GM12878 (cell line): ENCODE measurements around the gene ARHGEF17. TPM values are rescaled to one million over a fixed set of nuclear protein-coding genes. Genes with fewer than 3 reads are reported as not detected.

ENCODE experiments used
- ATAC-seq: fragments of 200-7000 bp; cut with Tn5 transposase; 3 replicates; pipeline ENCODE4 v1.9.1; 2020; ENCODE audit warnings: mild to moderate bottlenecking, moderate library complexity
- BruUV-seq: library from RNA; stranded (reverse); fragments of 400-500 nt; replicated peaks from 2 replicates; lab custom pipeline; 2021; lab: Mats Ljungman, UMichigan
- CTCF ChIA-PET: fragments of 300-600 bp; sonication (Branson Sonifier 250); formaldehyde crosslinking; extraction: SDS; loops from one replicate; lab custom pipeline; 2021; ENCODE audit warnings: inconsistent platforms; lab: Yijun Ruan, JAX
- POLR2A ChIA-PET: fragments of 350-600 bp; formaldehyde crosslinking; extraction: SDS; loops from one replicate; lab custom pipeline; 2021; ENCODE audit warnings: inconsistent platforms; lab: Charles Lee
- RAD21 ChIA-PET: fragments of 300-600 bp; sonication (Branson Sonifier 250); formaldehyde crosslinking; loops from one replicate; lab custom pipeline; 2023; ENCODE audit warnings: antibody characterized with exemption; ENCODE audit not compliant: unreplicated experiment; lab: Charles Lee
- SMC1A ChIA-PET: fragments of 300-600 bp; sonication (Branson Sonifier 250); formaldehyde crosslinking; loops from one replicate; lab custom pipeline; 2023; ENCODE audit not compliant: unreplicated experiment, uncharacterized antibody; lab: Charles Lee
- DNase-seq: peaks from one replicate; pipeline ENCODE4 v3.0.0-alpha.2; 2011; ENCODE audit warnings: low read depth, low spot score
- FAIRE-seq: peaks from 3 replicates; lab custom pipeline; 2011; peaks lifted over from hg19 to GRCh38; lab: Jason Lieb, UNC
- H2AFZ ChIP-seq: 2 replicates; pipeline ENCODE4 v1.6.0; 2011; ENCODE audit warnings: low read depth, low read length, control low read depth; ENCODE audit not compliant: control insufficient read depth
- H3K27ac ChIP-seq: 2 replicates; pipeline ENCODE4 v1.5.1; 2011; ENCODE audit warnings: control low read depth; ENCODE audit not compliant: control insufficient read depth, insufficient read depth
- H3K27me3 ChIP-seq, 2 experiments: replicated peaks in 1 of 2; 2 replicates each; pipeline versions ENCODE4 v1.6.0 to v1.6.1; 2011; ENCODE audit warnings: low read length in 1 of 2; ENCODE audit not compliant: control insufficient read depth in 2 of 2, insufficient read depth in 2 of 2
- H3K36me3 ChIP-seq, 2 experiments: 2 replicates each; pipeline ENCODE4 v1.5.1; 2011; ENCODE audit warnings: low read length in 1 of 2; ENCODE audit not compliant: control insufficient read depth in 2 of 2, insufficient read depth in 2 of 2
- H3K4me1 ChIP-seq: 2 replicates; pipeline ENCODE4 v1.6.1; 2011; ENCODE audit warnings: mild to moderate bottlenecking, low read length, moderate library complexity, mixed read lengths; ENCODE audit not compliant: control insufficient read depth, insufficient read depth
- H3K4me2 ChIP-seq: 2 replicates; pipeline ENCODE4 v1.6.0; 2011; ENCODE audit warnings: control low read depth; ENCODE audit not compliant: control insufficient read depth, insufficient read depth
- H3K4me3 ChIP-seq: fragments of 200-600 bp; sonication (generic); 2 replicates; pipeline ENCODE4 v1.5.1; 2016
- H3K79me2 ChIP-seq: 2 replicates; pipeline ENCODE4 v1.6.0; 2011; ENCODE audit warnings: low read length; ENCODE audit not compliant: control insufficient read depth, insufficient read depth
- H3K9ac ChIP-seq: 2 replicates; pipeline ENCODE4 v1.8.0; 2011; ENCODE audit warnings: low read length, control low read depth, mixed read lengths; ENCODE audit not compliant: control insufficient read depth, insufficient read depth
- H3K9me3 ChIP-seq: replicated peaks from 3 replicates; pipeline ENCODE4 v1.5.1; 2011; ENCODE audit warnings: mild to moderate bottlenecking, low read length; ENCODE audit not compliant: control insufficient read depth, insufficient read depth
- H4K20me1 ChIP-seq: 2 replicates; pipeline ENCODE4 v1.6.0; 2011; ENCODE audit not compliant: control insufficient read depth, insufficient read depth
- DPF2 ChIP-seq: fragments of 450-650 bp; IDR thresholded peaks from 2 replicates; pipeline ENCODE4 v1.6.1; 2017; ENCODE audit warnings: mild to moderate bottlenecking
- HDAC2 ChIP-seq: fragments of 200-600 bp; sonication (generic); IDR thresholded peaks from 2 replicates; pipeline ENCODE4 v1.6.1; 2017
- IKZF1 ChIP-seq: fragments of 450-650 bp; conservative IDR thresholded peaks from 2 replicates; pipeline ENCODE4 v1.6.1; 2017; ENCODE audit warnings: antibody characterized with exemption, mild to moderate bottlenecking
- KDM1A ChIP-seq: fragments of 200-600 bp; sonication (generic); IDR thresholded peaks from 2 replicates; pipeline ENCODE4 v1.6.1; 2016; ENCODE audit warnings: borderline replicate concordance
- NBN ChIP-seq: fragments of 450-650 bp; IDR thresholded peaks from 2 replicates; pipeline ENCODE4 v1.6.1; 2016
- NFIC ChIP-seq: IDR thresholded peaks from 2 replicates; pipeline ENCODE4 v1.6.1; 2012; ENCODE audit warnings: low read depth, mild to moderate bottlenecking, inconsistent platforms, low read length, moderate library complexity
- ZNF217 ChIP-seq: fragments of 450-650 bp; IDR thresholded peaks from 2 replicates; pipeline ENCODE4 v1.6.1; 2017; ENCODE audit warnings: antibody characterized with exemption, mild to moderate bottlenecking
- WGBS: methylation state at CpG from one replicate; pipeline ENCODE4 v1.1.6; 2016; ENCODE audit warnings: low lambda C conversion rate; ENCODE audit not compliant: insufficient replicate concordance, insufficient coverage; ENCODE audit errors: missing lambda C conversion rate; 5-methylcytosine and 5-hydroxymethylcytosine counted together
- in situ Hi-C: fragments of 300-500 bp; cut with MboI; formaldehyde crosslinking; loops from 9 replicates; pipeline ENCODE4 v1.14.3; 2018; ENCODE audit warnings: mixed read lengths
- intact Hi-C: fragments of 100-400 bp; cut with micrococcal nuclease; formaldehyde crosslinking; loops from one replicate; pipeline ENCODE4 v1.14.2; 2022; ENCODE audit not compliant: unreplicated experiment
- polyA plus RNA-seq, 11 experiments: library from polyadenylated mRNA; depleted of rRNA in 4 of 11; unstranded in 6 of 11; stranded (reverse) in 5 of 11; fragments of >200 nt; fragmentation: Nextera tagmentation in 4 of 11; fragmentation: Illumina TruSeq in 1 of 11; extraction: Ambion mirVana in 4 of 11; extraction: Trizol in 1 of 11; gene quantifications; 1 replicate in 1 of 11; 2 replicates in 10 of 11; pipeline versions ENCODE4 v1.2.1 to v1.2.3, GENCODE V29; 2011 to 2016; ENCODE audit warnings: inconsistent platforms in 2 of 11, missing spikeins in 2 of 11, low read depth in 1 of 11
- total RNA-seq, 4 experiments: library from RNA; depleted of rRNA in 3 of 4; stranded (reverse); fragments of >200 nt in 3 of 4; fragmentation: Illumina TruSeq in 1 of 4; extraction: Trizol in 1 of 4; gene quantifications; 2 replicates each; pipeline versions ENCODE4 v1.2.1 to v1.2.3, GENCODE V29; 2013 to 2021
- TF ChIP-seq, protein P1 (sequence below): fragments of 450-650 bp; IDR thresholded peaks from 2 replicates; pipeline ENCODE4 v1.6.1; 2016; ENCODE audit warnings: mild to moderate bottlenecking
- TF ChIP-seq, protein P2 (sequence below): fragments of 450-650 bp; IDR thresholded peaks from 2 replicates; pipeline ENCODE4 v1.6.1; 2016; ENCODE audit warnings: mild to moderate bottlenecking, moderate library complexity, borderline replicate concordance

Gene ARHGEF17
- total and polyA plus RNA-seq, 10 of the 15 experiments (the other 5 are each of a cell fraction or from before 2014, with no cell fraction given), result 0.15 to 11.0 (median 1.7) TPM

DNA sequence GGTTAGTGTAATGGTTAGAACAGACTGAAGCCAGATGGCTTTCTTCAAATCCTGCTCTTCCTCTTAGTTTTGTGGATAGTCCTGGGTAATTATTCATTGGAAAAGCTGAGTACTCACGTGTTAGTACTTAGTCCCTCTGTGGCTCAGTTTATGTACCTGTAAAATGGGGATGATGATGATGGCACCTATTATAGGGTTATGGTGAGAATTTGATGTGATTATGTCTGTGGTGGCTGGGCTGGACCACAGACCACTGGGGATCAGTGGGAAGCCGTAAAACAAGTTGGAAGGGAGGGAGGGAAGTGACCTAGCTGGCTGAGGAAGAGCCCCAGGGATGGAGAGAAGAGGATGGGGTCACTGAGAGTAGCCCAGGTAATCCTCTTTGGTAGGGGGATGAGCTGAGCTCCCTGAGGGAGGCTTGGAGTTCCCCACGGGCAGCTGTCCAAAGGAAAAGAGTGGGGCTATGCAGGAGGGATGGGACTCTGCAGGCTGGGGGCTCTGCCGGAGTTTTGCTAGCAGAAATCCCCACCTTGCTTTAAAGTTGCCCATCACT, 19.8 kb downstream of the ARHGEF17 start:
- BruUV-seq, result no TSS peak
- in situ Hi-C loops (no loop called here), intact Hi-C loops (no loop called here)
- Histone ChIP-seq H3K4me3 (no peak overlapping the region; the same call in 1 of the 2 replicates), H3K9ac (0 out of 2 replicates have a peak overlapping the region, but pooled peaks have one; percentile 5), H3K4me2 (peak overlapping the region; percentile 1; the same call in 1 of the 2 replicates), H3K4me1 (peaks cover 58% of the 10 kb centered on the region), H3K27me3 (no peaks in the 10 kb centered on the region), H3K79me2 (no peaks in the 10 kb centered on the region), H3K36me3 (no peaks in the 10 kb centered on the region; a peak in 1 of 4 replicates), H3K9me3 (no peaks in the 10 kb centered on the region), H4K20me1 (no peaks in the 10 kb centered on the region), H2AFZ (no peak overlapping the region), H3K27ac (peak overlapping the region; percentile 99)
- DNase-seq (no peak), ATAC-seq (no peak), FAIRE-seq (no peak)
- RAD21 ChIA-PET, result interaction anchor here (0.5 to 10.5 kb wide), 13 partner anchors 14 to 553 kb away, joined by 3 to 115 read pairs (median 4); partner anchors contain the start of gene ARHGEF17
- 47% methylated on average over 4 of the region's 4 CpGs for WGBS
- POLR2A ChIA-PET, result interaction anchor here (0.5 to 6.3 kb wide), 10 partner anchors 7 to 598 kb away, joined by 3 to 78 read pairs (median 5); partner anchors contain the start of gene ARHGEF17
- 0 out of 2 replicates have a peak, but pooled peaks have one; percentile 5 for TF ChIP-seq DPF2
- 0 out of 2 replicates have a peak, but pooled peaks have one; percentile 10 for TF ChIP-seq KDM1A
- TF ChIP-seq ZNF217, result peak; percentile 91; the same call in 1 of the 2 replicates
- 0 out of 2 replicates have a peak, but pooled peaks have one; percentile 47 for TF ChIP-seq NBN
- TF ChIP-seq, protein P1, sequence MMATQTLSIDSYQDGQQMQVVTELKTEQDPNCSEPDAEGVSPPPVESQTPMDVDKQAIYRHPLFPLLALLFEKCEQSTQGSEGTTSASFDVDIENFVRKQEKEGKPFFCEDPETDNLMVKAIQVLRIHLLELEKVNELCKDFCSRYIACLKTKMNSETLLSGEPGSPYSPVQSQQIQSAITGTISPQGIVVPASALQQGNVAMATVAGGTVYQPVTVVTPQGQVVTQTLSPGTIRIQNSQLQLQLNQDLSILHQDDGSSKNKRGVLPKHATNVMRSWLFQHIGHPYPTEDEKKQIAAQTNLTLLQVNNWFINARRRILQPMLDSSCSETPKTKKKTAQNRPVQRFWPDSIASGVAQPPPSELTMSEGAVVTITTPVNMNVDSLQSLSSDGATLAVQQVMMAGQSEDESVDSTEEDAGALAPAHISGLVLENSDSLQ, result peak; percentile 26; the same call in 1 of the 2 replicates
- no peak for TF ChIP-seq HDAC2
- TF ChIP-seq, protein P2, sequence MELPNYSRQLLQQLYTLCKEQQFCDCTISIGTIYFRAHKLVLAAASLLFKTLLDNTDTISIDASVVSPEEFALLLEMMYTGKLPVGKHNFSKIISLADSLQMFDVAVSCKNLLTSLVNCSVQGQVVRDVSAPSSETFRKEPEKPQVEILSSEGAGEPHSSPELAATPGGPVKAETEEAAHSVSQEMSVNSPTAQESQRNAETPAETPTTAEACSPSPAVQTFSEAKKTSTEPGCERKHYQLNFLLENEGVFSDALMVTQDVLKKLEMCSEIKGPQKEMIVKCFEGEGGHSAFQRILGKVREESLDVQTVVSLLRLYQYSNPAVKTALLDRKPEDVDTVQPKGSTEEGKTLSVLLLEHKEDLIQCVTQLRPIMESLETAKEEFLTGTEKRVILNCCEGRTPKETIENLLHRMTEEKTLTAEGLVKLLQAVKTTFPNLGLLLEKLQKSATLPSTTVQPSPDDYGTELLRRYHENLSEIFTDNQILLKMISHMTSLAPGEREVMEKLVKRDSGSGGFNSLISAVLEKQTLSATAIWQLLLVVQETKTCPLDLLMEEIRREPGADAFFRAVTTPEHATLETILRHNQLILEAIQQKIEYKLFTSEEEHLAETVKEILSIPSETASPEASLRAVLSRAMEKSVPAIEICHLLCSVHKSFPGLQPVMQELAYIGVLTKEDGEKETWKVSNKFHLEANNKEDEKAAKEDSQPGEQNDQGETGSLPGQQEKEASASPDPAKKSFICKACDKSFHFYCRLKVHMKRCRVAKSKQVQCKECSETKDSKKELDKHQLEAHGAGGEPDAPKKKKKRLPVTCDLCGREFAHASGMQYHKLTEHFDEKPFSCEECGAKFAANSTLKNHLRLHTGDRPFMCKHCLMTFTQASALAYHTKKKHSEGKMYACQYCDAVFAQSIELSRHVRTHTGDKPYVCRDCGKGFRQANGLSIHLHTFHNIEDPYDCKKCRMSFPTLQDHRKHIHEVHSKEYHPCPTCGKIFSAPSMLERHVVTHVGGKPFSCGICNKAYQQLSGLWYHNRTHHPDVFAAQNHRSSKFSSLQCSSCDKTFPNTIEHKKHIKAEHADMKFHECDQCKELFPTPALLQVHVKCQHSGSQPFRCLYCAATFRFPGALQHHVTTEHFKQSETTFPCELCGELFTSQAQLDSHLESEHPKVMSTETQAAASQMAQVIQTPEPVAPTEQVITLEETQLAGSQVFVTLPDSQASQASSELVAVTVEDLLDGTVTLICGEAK, result no peak
- 0 out of 2 replicates have a peak, but pooled peaks have one; percentile 4 for TF ChIP-seq IKZF1
- TF ChIP-seq NFIC, result no peak
- SMC1A ChIA-PET, result interaction anchor here (0.5 to 11.8 kb wide), 13 partner anchors 8 to 378 kb away, joined by 3 to 106 read pairs (median 4); partner anchors contain the start of gene ARHGEF17
- CTCF ChIA-PET, result interaction anchor here (1.1 to 7.6 kb wide), 13 partner anchors 9 to 60 kb away, joined by 3 to 126 read pairs (median 10); partner anchors contain the start of gene ARHGEF17
